T-helper 17 cell (primary cell): ENCODE measurements around the gene PTGDS. TPM values are rescaled to one million over a fixed set of nuclear protein-coding genes. Genes with fewer than 3 reads are reported as not detected.

ENCODE experiments used
- ATAC-seq: fragments of 150-1000 bp; cut with Tn5 transposase; 2 replicates; pipeline ENCODE4 v1.10.0; 2021; ENCODE audit warnings: mild to moderate bottlenecking, moderate library complexity
- DNase-seq, 3 donors: peaks; one replicate each; pipeline versions ENCODE4 v3.0.0 to v3.0.0-alpha.2; 2020 to 2021
- H3K9me3 ChIP-seq: one replicate; pipeline ENCODE4 v1.7.0; 2013; ENCODE audit warnings: low read length, mild to moderate bottlenecking; ENCODE audit not compliant: control insufficient read depth, poor library complexity, severe bottlenecking
- H3K27ac Mint-ChIP-seq: one replicate; pipeline ENCODE4 v1.8.0; 2022; ENCODE audit warnings: mild to moderate bottlenecking, moderate library complexity, mixed read lengths
- H3K27me3 Mint-ChIP-seq: one replicate; pipeline ENCODE4 v1.8.0; 2022; ENCODE audit warnings: mixed read lengths
- H3K36me3 Mint-ChIP-seq: one replicate; pipeline ENCODE4 v1.8.0; 2022; ENCODE audit warnings: low read depth, mixed read lengths
- H3K4me1 Mint-ChIP-seq: one replicate; pipeline ENCODE4 v1.8.0; 2022; ENCODE audit warnings: mild to moderate bottlenecking, mixed read lengths
- H3K4me3 Mint-ChIP-seq: one replicate; pipeline ENCODE4 v1.8.0; 2022; ENCODE audit warnings: mild to moderate bottlenecking, moderate library complexity, mixed read lengths
- total RNA-seq, 4 donors: library from RNA in 2 of 4; stranded (reverse) in 2 of 4; gene quantifications; one replicate each; pipeline ENCODE4 v1.2.3 and lab custom pipeline; 2022 to 2026

PTGDS gene
- total RNA-seq, 2 donors from 2014 or later = 21.4 to 166 TPM

- Mint-ChIP-seq H3K27ac (no peak overlapping the region), H3K27me3 (no peaks in the 10 kb centered on the region), H3K4me1 (no peaks in the 10 kb centered on the region), H3K36me3 (peaks cover 7% of the 10 kb centered on the region), H3K4me3 (no peak overlapping the region)
- H3K9me3 ChIP-seq = no peaks in the 10 kb centered on the region
- no peak for ATAC-seq
- DNase-seq = no peak
Observed at GRCh38 chr9:137011907-137012675, 34.8 kb downstream of the PTGDS start.

DNA sequence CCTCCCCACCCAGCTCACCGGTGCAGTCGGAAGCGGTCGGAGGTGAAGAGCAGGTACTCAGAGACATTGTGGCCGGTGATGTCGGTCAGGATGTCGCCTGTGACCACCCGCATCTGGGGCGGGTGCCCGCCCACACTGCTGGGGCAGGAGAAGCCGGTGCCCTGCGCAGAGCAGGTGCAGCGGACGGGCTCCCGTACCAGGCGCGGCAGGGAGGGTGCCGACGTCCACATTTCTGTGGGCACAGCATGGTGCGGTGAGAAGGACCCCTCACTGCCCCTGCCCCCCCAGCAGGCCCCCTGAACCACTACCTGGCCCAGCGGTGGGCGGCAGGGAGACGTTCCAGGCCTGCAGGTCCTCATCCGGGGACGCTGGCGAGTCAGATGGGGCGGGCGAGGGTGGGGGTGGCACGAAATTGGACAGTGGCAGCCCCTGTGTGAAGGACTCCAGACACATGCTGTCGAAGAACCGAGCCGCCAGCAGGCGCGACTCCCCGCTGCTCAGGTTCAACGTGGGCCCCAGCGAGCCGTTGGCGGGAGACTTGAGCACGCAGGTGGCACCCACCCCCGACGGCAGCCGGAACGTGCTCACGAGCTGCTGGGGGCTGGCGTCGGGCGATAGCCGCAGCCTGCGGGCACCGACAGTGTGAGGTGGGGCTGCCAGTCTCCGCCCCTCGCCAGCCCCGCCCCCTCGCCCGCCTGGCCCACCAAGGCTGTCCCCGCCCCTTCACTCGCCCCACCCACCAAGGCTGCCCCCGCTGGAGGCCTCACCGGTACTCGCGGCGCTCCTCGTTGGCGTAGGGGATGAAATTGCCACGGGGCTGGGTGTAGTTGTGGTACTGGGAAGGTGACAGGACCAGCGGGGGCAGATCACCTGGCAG lies 35.6 kb downstream of the PTGDS start:
- Mint-ChIP-seq H3K27ac (no peak overlapping the region), H3K4me1 (no peaks in the 10 kb centered on the region), H3K36me3 (peaks cover 7% of the 10 kb centered on the region), H3K27me3 (no peaks in the 10 kb centered on the region), H3K4me3 (no peak overlapping the region)
- ATAC-seq (no peak), DNase-seq (no peak)
- no peaks in the 10 kb centered on the region for H3K9me3 ChIP-seq

- no peak for ATAC-seq
- Mint-ChIP-seq H3K36me3 (peaks cover 7% of the 10 kb centered on the region), H3K4me3 (no peak overlapping the region), H3K27ac (no peak overlapping the region), H3K27me3 (no peaks in the 10 kb centered on the region), H3K4me1 (no peaks in the 10 kb centered on the region)
- no peak for DNase-seq
- no peaks in the 10 kb centered on the region for H3K9me3 ChIP-seq
Observed at GRCh38 chr9:137013571-137013940, 36.3 kb downstream of the PTGDS start.

DNA sequence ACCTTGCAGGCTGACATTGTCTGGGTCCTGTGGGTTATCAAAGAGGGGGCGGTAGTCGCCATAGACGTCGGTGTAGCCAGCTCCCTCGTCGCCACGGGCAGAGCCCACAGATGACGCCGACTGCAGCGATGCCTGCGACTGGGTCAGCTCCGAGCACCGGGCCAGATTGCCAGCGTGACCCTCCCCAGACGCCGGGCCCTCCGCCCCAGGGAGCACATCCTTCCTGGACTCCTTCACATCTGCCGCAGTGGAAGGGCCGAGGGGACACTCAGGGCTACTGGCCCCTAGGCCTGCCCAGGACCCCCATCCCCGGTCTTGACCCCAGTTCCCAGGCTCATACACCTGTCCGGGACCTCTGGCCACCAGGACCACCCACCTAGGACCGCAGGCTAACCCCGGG lies 36.9 kb downstream of the PTGDS start:
- Mint-ChIP-seq H3K27me3 (no peaks in the 10 kb centered on the region), H3K36me3 (peaks cover 7% of the 10 kb centered on the region)
- ATAC-seq = no peak

GRCh38 chr9:137014776-137015539 lies 37.7 kb downstream of the PTGDS start:
- Mint-ChIP-seq H3K4me3 (no peak overlapping the region), H3K27ac (no peak overlapping the region), H3K27me3 (no peaks in the 10 kb centered on the region), H3K4me1 (peaks cover 3% of the 10 kb centered on the region), H3K36me3 (peaks cover 7% of the 10 kb centered on the region)
- DNase-seq (no peak), ATAC-seq (no peak)
- H3K9me3 ChIP-seq = no peaks in the 10 kb centered on the region

More for the DNA sequence above, 36.9 kb downstream of the PTGDS start:
- Mint-ChIP-seq H3K4me1 (no peaks in the 10 kb centered on the region), H3K4me3 (no peak overlapping the region), H3K27ac (no peak overlapping the region)
- no peak for DNase-seq
- H3K9me3 ChIP-seq = no peaks in the 10 kb centered on the region

GRCh38 chr9:137015540-137015930 lies 38.2 kb downstream of the PTGDS start:
- Mint-ChIP-seq H3K27ac (no peak overlapping the region), H3K4me1 (peaks cover 3% of the 10 kb centered on the region), H3K27me3 (no peaks in the 10 kb centered on the region), H3K4me3 (no peak overlapping the region), H3K36me3 (peaks cover 7% of the 10 kb centered on the region)
- DNase-seq (no peak), ATAC-seq (no peak)
- no peaks in the 10 kb centered on the region for H3K9me3 ChIP-seq

- H3K27ac Mint-ChIP-seq = no peak overlapping the region
- DNase-seq = no peak
- ATAC-seq = no peak
- no peaks in the 10 kb centered on the region for H3K27me3 Mint-ChIP-seq
- peaks cover 7% of the 10 kb centered on the region for H3K36me3 Mint-ChIP-seq
- no peak overlapping the region for H3K4me3 Mint-ChIP-seq
- H3K4me1 Mint-ChIP-seq = peaks cover 3% of the 10 kb centered on the region
- no peaks in the 10 kb centered on the region for H3K9me3 ChIP-seq
Observed at GRCh38 chr9:137015976-137016375, 38.7 kb downstream of the PTGDS start.

GRCh38 chr9:137016436-137016835 lies 39.1 kb downstream of the PTGDS start:
- Mint-ChIP-seq H3K4me1 (peaks cover 3% of the 10 kb centered on the region), H3K27me3 (no peaks in the 10 kb centered on the region), H3K36me3 (peaks cover 5% of the 10 kb centered on the region), H3K4me3 (no peak overlapping the region), H3K27ac (no peak overlapping the region)
- DNase-seq (no peak), ATAC-seq (no peak)
- no peaks in the 10 kb centered on the region for H3K9me3 ChIP-seq

- Mint-ChIP-seq H3K4me3 (no peak overlapping the region), H3K27ac (no peak overlapping the region), H3K4me1 (peaks cover 4% of the 10 kb centered on the region), H3K36me3 (peaks cover 4% of the 10 kb centered on the region), H3K27me3 (no peaks in the 10 kb centered on the region)
- no peaks in the 10 kb centered on the region for H3K9me3 ChIP-seq
- ATAC-seq = no peak
- DNase-seq = no peak
Observed at GRCh38 chr9:137017071-137017470, 39.8 kb downstream of the PTGDS start.

DNA sequence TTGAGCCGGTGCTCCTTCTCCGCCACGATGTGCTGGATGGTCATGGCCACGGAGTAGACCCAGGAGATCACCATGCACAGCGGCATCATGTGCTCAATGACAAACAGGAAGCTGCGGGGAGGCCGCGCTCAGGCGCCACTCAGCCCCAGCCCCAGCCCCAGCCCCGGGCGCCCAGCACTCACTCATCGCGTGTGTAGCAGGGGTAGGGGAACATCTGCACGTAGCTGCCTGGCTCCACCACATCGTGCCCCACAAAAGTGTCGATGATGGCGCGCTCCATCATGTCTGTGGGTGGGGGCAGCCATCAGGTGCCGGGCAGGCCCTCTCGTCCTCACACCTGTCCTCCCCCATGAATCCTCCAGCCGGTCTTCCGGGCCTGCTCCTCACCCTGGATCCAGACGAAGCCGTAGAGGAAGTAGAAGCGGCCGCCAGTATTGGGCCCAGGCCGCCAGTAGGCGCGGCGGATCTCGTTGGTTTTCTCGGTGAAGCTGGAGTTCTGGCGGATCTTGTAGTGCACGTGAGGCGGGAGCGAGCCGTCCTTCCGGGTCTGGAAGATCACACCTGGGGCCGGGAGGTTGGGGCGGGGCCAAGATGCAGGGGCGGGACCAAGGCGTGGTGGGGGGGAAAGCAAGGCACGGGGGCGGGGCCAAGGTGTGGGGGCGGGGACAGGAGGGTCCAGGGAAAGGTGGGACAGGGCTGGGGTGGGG lies 40.6 kb downstream of the PTGDS start:
- ATAC-seq (no peak), DNase-seq (no peak)
- H3K4me1 Mint-ChIP-seq = peaks cover 6% of the 10 kb centered on the region
- H3K4me3 Mint-ChIP-seq = no peak overlapping the region
- peaks cover 4% of the 10 kb centered on the region for H3K36me3 Mint-ChIP-seq
- H3K27me3 Mint-ChIP-seq = no peaks in the 10 kb centered on the region
- no peaks in the 10 kb centered on the region for H3K9me3 ChIP-seq
- no peak overlapping the region for H3K27ac Mint-ChIP-seq

DNA sequence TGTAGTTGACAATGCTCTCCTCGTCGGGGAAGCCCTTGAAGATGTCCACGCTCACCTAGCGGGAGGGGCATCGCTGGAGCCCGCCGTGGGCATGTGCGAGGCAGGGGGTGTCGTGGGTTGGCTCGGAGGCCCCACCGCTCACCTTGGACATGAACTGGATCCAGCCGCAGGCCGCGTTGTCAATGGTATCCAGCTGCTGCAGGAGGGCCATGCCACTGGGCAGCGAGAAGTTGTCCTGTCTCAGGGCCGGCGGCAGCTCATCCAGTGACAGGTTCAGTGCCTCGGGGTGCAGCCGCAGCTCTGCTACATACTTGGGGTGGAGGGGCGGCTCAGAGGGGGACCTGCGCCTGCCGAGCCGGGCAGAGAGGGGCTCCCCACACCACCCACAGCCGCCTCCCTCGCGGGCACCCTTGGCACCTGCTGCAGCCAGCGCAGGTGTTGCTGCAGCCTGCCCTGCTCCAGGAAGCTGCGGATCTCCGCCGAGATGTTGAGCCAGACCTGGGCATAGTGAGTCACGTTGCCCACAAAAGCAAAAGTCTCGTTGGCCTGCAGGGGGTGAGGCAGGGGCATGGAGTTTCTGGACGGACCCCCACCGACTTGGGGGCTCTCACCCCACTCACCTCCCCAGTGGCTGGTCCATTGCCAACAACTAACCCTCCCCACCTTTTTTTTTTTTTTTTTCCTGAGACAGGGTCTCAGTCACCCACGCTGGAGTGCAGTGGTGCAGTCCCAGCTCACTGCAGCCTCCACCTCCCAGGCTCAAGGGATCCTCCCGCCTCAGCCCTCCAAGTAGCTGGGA lies 41.7 kb downstream of the PTGDS start:
- ATAC-seq (no peak), DNase-seq (no peak)
- no peak overlapping the region for H3K4me3 Mint-ChIP-seq
- H3K4me1 Mint-ChIP-seq = peaks cover 6% of the 10 kb centered on the region
- H3K9me3 ChIP-seq = no peaks in the 10 kb centered on the region
- no peak overlapping the region for H3K27ac Mint-ChIP-seq
- peaks cover 4% of the 10 kb centered on the region for H3K36me3 Mint-ChIP-seq
- H3K27me3 Mint-ChIP-seq = no peaks in the 10 kb centered on the region
